Measurements from ENCODE around the gene TBC1D7. TPM values are rescaled to one million over a fixed set of nuclear protein-coding genes. Genes with fewer than 3 reads are reported as not detected.

The TBC1D7 gene
- polyA plus RNA-seq, 1 of the 3 experiments (the other 2 are of a cell fraction) = 25.2 TPM

- H3K9me3 ChIP-seq = no peaks in the 10 kb centered on the region
- no peaks in the 10 kb centered on the region for H3K4me1 ChIP-seq (ENCODE audit: control insufficient read depth in 1 of 2, insufficient read depth in 2 of 2, low read depth in 1 of 2, low read length in 1 of 2)
- H3K4me2 ChIP-seq = no peak overlapping the region
- no peaks in the 10 kb centered on the region for H3K36me3 ChIP-seq (replicated peaks in 1 of 2; ENCODE audit: control insufficient read depth in 1 of 2, insufficient read depth in 2 of 2, low read length in 1 of 2)
- H3K4me3 ChIP-seq (ENCODE audit: low read depth in 2 of 2, low read length in 1 of 2) = no peak overlapping the region
- H3K9ac ChIP-seq = no peak overlapping the region
- POLR2A ChIA-PET = no interaction called here
- H2AFZ ChIP-seq (ENCODE audit: low read depth) = no peak overlapping the region
- no peaks in the 10 kb centered on the region for H3K79me2 ChIP-seq (ENCODE audit: insufficient read depth)
- TF ChIP-seq YY1 (IDR thresholded peaks at IDR 0.05; ENCODE audit: low read depth) (no peak), ZBTB33 (IDR thresholded peaks at IDR 0.05; ENCODE audit: borderline replicate concordance, low read depth) (no peak), EP300 (IDR thresholded peaks at IDR 0.05; ENCODE audit: borderline replicate concordance in 1 of 2, low read depth in 1 of 2, low read length in 1 of 2) (no peak), RCOR1 (IDR thresholded peaks at IDR 0.05; ENCODE audit: low read length) (no peak), TEAD4 (IDR thresholded peaks at IDR 0.05; ENCODE audit: borderline replicate concordance, insufficient read depth) (no peak), NFIC (IDR thresholded peaks at IDR 0.05; ENCODE audit: borderline replicate concordance) (no peak), MXI1 (IDR thresholded peaks at IDR 0.05; ENCODE audit: low read depth, low read length) (no peak), MEF2A (IDR thresholded peaks at IDR 0.05; ENCODE audit: borderline replicate concordance, low read depth) (no peak), MAX (IDR thresholded peaks at IDR 0.05; ENCODE audit: low read depth) (no peak), RFX5 (IDR thresholded peaks at IDR 0.05; ENCODE audit: low read length) (no peak), ELF1 (IDR thresholded peaks at IDR 0.05) (no peak), SMC3 (IDR thresholded peaks at IDR 0.05; ENCODE audit: low read depth, low read length) (no peak), PBX3 (IDR thresholded peaks at IDR 0.05) (no peak), RAD21 (IDR thresholded peaks at IDR 0.05; ENCODE audit: low read length) (no peak), EZH2phosphoT487 (IDR thresholded peaks at IDR 0.05; ENCODE audit: borderline replicate concordance, low read depth) (no peak), IRF3 (IDR thresholded peaks at IDR 0.05; ENCODE audit: low read depth, low read length) (no peak)
- no peaks in the 10 kb centered on the region for H3F3A ChIP-seq (replicated peaks; ENCODE audit: insufficient read depth)
- DNase-seq = no peak
- WGBS (ENCODE audit: low lambda C conversion rate) = 60% methylated on average over 8 of the region's 8 CpGs
- H3K27me3 ChIP-seq (ENCODE audit: insufficient read depth) = no peaks in the 10 kb centered on the region; the same call in 1 of the 2 replicates
- no peak overlapping the region for H3K27ac ChIP-seq (ENCODE audit: low read depth in 2 of 2, low read length in 1 of 2)
- CTCF ChIA-PET = interaction anchor here (0.5 kb wide), 1 partner anchor 360 kb away, joined by 3 read pairs; no protein-coding TSS in a partner anchor
- H4K20me1 ChIP-seq (ENCODE audit: insufficient read depth) = no peaks in the 10 kb centered on the region
- H3K9me2 ChIP-seq = no peaks in the 10 kb centered on the region
Measured at GRCh38 chr6:13268913-13269518, 59.3 kb downstream of the TBC1D7 start.

All from SK-N-SH (cell line).